Liver (tissue), 9 donors: ENCODE data around the gene LINGO3. TPM values are rescaled to one million over a fixed set of nuclear protein-coding genes. Genes with fewer than 3 reads are reported as not detected.

Experiments used
- DNase-seq: peaks from one replicate; pipeline ENCODE4 v3.0.0-alpha.2; 2017; ENCODE audit warnings: low spot score
- H3K27ac ChIP-seq, 2 donors: one replicate each; pipeline ENCODE4 v1.7.0; 2013; ENCODE audit warnings: inconsistent platforms in 2 of 2, low read length in 2 of 2, control low read depth in 1 of 2, low read depth in 1 of 2, mild to moderate bottlenecking in 1 of 2
- H3K27me3 ChIP-seq, 4 donors: one replicate each; pipeline versions ENCODE4 v1.6.1 to v1.7.0; 2013; ENCODE audit warnings: low read length in 3 of 4, inconsistent platforms in 1 of 4, mild to moderate bottlenecking in 1 of 4, moderate library complexity in 1 of 4; ENCODE audit not compliant: control insufficient read depth in 4 of 4, insufficient read depth in 4 of 4
- H3K36me3 ChIP-seq, 4 donors: one replicate each; pipeline versions ENCODE4 v1.6.1 to v1.7.0; 2013; ENCODE audit warnings: low read length in 3 of 4, mild to moderate bottlenecking in 3 of 4, low read depth in 1 of 4, moderate library complexity in 1 of 4; ENCODE audit not compliant: control insufficient read depth in 4 of 4, insufficient read depth in 3 of 4
- H3K4me1 ChIP-seq, 4 donors: one replicate each; pipeline versions ENCODE4 v1.6.1 to v1.7.0; 2013; ENCODE audit warnings: low read length in 3 of 4, mild to moderate bottlenecking in 3 of 4, moderate library complexity in 1 of 4; ENCODE audit not compliant: control insufficient read depth in 4 of 4, insufficient read depth in 4 of 4
- H3K4me3 ChIP-seq, 3 donors: one replicate each; pipeline versions ENCODE4 v1.6.1 to v1.7.0; 2013; ENCODE audit warnings: low read length in 3 of 3, control low read depth in 1 of 3, low read depth in 1 of 3, mild to moderate bottlenecking in 1 of 3
- H3K9ac ChIP-seq, 2 donors: one replicate each; pipeline ENCODE4 v1.7.0; 2013; ENCODE audit warnings: low read length in 2 of 2, mild to moderate bottlenecking in 2 of 2, moderate library complexity in 2 of 2, control low read depth in 1 of 2, low read depth in 1 of 2
- H3K9me3 ChIP-seq, 4 donors: one replicate each; pipeline versions ENCODE4 v1.6.1 to v1.7.0; 2013; ENCODE audit warnings: low read length in 3 of 4; ENCODE audit not compliant: control insufficient read depth in 4 of 4
- ATF3 ChIP-seq: IDR thresholded peaks from 2 replicates; pipeline ENCODE4 v1.6.1; 2016; ENCODE audit warnings: antibody characterized with exemption
- CTCF ChIP-seq: fragments of 150-350 bp; IDR thresholded peaks from 2 replicates; pipeline ENCODE4 v1.5.1; 2017; ENCODE audit warnings: improper control_type of control experiment, low read depth, low read length; ENCODE audit not compliant: missing input control
- EGR1 ChIP-seq, 2 donors: IDR thresholded peaks; 2 replicates each; pipeline ENCODE4 v1.6.1; 2016 to 2018; ENCODE audit warnings: antibody characterized with exemption in 2 of 2, low read depth in 2 of 2
- FOXA1 ChIP-seq: IDR thresholded peaks from 2 replicates; pipeline ENCODE4 v1.6.1; 2016; ENCODE audit warnings: antibody characterized with exemption
- FOXA2 ChIP-seq: IDR thresholded peaks from 2 replicates; pipeline ENCODE4 v1.6.1; 2016; ENCODE audit warnings: antibody characterized with exemption
- GABPA ChIP-seq, 2 donors: IDR thresholded peaks in 1 of 2; conservative IDR thresholded peaks in 1 of 2; 2 replicates each; pipeline ENCODE4 v1.6.1; 2016; ENCODE audit warnings: antibody characterized with exemption in 2 of 2, mild to moderate bottlenecking in 1 of 2, moderate library complexity in 1 of 2
- HNF4A ChIP-seq, 2 donors: conservative IDR thresholded peaks; 2 replicates each; pipeline ENCODE4 v1.6.1; 2016; ENCODE audit warnings: antibody characterized with exemption in 2 of 2, mild to moderate bottlenecking in 2 of 2
- HNF4G ChIP-seq: IDR thresholded peaks from 2 replicates; pipeline ENCODE4 v1.6.1; 2016; ENCODE audit warnings: antibody characterized with exemption
- JUND ChIP-seq, 2 donors: IDR thresholded peaks; 2 replicates each; pipeline ENCODE4 v1.6.1; 2016; ENCODE audit warnings: antibody characterized with exemption in 2 of 2
- MAX ChIP-seq: IDR thresholded peaks from 2 replicates; pipeline ENCODE4 v1.6.1; 2016; ENCODE audit warnings: antibody characterized with exemption
- NR2F2 ChIP-seq: IDR thresholded peaks from 2 replicates; pipeline ENCODE4 v1.6.1; 2016; ENCODE audit warnings: antibody characterized with exemption
- RAD21 ChIP-seq, 2 donors: IDR thresholded peaks; 2 replicates each; pipeline ENCODE4 v1.6.1; 2016; ENCODE audit warnings: antibody characterized with exemption in 2 of 2, mild to moderate bottlenecking in 2 of 2
- REST ChIP-seq: IDR thresholded peaks from 2 replicates; pipeline ENCODE4 v1.6.1; 2016; ENCODE audit warnings: antibody characterized with exemption, mild to moderate bottlenecking
- RXRA ChIP-seq, 2 donors: IDR thresholded peaks; 2 replicates each; pipeline ENCODE4 v1.6.1; 2017 to 2018; ENCODE audit warnings: antibody characterized with exemption in 2 of 2, mild to moderate bottlenecking in 1 of 2
- SP1 ChIP-seq: IDR thresholded peaks from 2 replicates; pipeline ENCODE4 v1.6.1; 2018; ENCODE audit warnings: antibody characterized with exemption, mild to moderate bottlenecking
- TAF1 ChIP-seq: conservative IDR thresholded peaks from 2 replicates; pipeline ENCODE4 v1.6.1; 2016; ENCODE audit warnings: antibody characterized with exemption, mild to moderate bottlenecking
- YY1 ChIP-seq: IDR thresholded peaks from 2 replicates; pipeline ENCODE4 v1.6.1; 2016; ENCODE audit warnings: antibody characterized with exemption, mild to moderate bottlenecking
- ZBTB33 ChIP-seq: IDR thresholded peaks from 2 replicates; pipeline ENCODE4 v1.6.1; 2016; ENCODE audit warnings: antibody characterized with exemption
- WGBS: extraction: QIAGEN DNeasy Blood & Tissue Kit; methylation state at CpG from one replicate; pipeline ENCODE4 v1.1.7; 2013; 5-methylcytosine and 5-hydroxymethylcytosine counted together
- polyA plus RNA-seq, 2 donors: library from polyadenylated mRNA; stranded (reverse) in 1 of 2; unstranded in 1 of 2; fragments of 200-250 nt in 1 of 2; fragments of >200 nt in 1 of 2; fragmentation: Nextera tagmentation in 1 of 2; extraction: Ambion mirVana in 1 of 2; gene quantifications; one replicate each; pipeline versions ENCODE4 v1.2.1 to v1.2.3, GENCODE V29; 2013 to 2015
- total RNA-seq, 2 donors: library from RNA; depleted of rRNA; stranded (reverse); fragments of >200 nt; gene quantifications; one replicate each; pipeline ENCODE4 v1.2.3, GENCODE V29; 2014
- donor health status: healthy.
- donor health status: healthy.
- donor health status: healthy.
- donor health status: healthy.
- donor health status: healthy.

Gene LINGO3
- total and polyA plus RNA-seq, 4 donors: 0.02 to 0.08 (median 0.07) TPM

GRCh38 chr19:2339644-2340310 lies 31.8 kb upstream of the LINGO3 start:
- H3K27ac ChIP-seq: no peak overlapping the region
- peaks cover 0 to 19% (median 4%) of the 10 kb centered on the region in 4 donors for H3K36me3 ChIP-seq
- TF ChIP-seq EGR1 (IDR thresholded peaks at IDR 0.05; ENCODE audit: low read depth in 2 of 2) (no peak), NR2F2 (no peak), JUND (IDR thresholded peaks at IDR 0.05) (no peak), RXRA (IDR thresholded peaks at IDR 0.05) (no peak), MAX (no peak), SP1 (no peak), ZBTB33 (no peak), REST (no peak), GABPA (IDR thresholded peaks at IDR 0.05 in 1 of 2, conservative IDR thresholded peaks at IDR 0.05 in 1 of 2) (no peak), HNF4G (no peak), TAF1 (no peak), ATF3 (no peak), CTCF (no peak), FOXA2 (no peak), FOXA1 (no peak), YY1 (no peak), RAD21 (IDR thresholded peaks at IDR 0.05) (no peak), HNF4A (conservative IDR thresholded peaks at IDR 0.05) (no peak)
- WGBS: 96% methylated on average over 52 of the region's 52 CpGs
- no peaks in the 10 kb centered on the region for H3K27me3 ChIP-seq
- H3K9me3 ChIP-seq: no peaks in the 10 kb centered on the region
- no peak overlapping the region for H3K9ac ChIP-seq
- no peaks in the 10 kb centered on the region for H3K4me1 ChIP-seq
- DNase-seq: no peak
- H3K4me3 ChIP-seq: no peak overlapping the region
